ENCODE measurements around the gene ARFIP2.

DNA sequence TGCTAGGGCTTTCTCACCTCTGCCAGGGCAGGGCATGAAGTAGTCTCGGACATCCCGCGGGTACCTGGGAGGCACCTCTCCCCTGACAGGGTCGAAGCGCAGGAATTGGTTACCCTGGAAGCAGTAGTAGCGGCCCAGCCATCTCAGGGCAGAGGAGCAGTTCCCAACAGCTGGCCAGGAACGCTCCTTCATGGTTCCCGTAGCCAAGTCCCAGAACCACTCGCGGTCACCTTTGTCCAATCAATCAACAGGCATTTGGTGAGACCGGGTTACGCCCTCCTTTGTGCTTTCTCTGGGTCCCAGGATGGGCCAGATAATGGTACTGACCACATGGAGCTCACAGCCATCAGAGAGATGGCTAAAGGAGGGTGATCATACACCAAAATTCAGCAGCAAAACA, 43.7 kb downstream of the ARFIP2 start:
- TF ChIP-seq, protein P1, sequence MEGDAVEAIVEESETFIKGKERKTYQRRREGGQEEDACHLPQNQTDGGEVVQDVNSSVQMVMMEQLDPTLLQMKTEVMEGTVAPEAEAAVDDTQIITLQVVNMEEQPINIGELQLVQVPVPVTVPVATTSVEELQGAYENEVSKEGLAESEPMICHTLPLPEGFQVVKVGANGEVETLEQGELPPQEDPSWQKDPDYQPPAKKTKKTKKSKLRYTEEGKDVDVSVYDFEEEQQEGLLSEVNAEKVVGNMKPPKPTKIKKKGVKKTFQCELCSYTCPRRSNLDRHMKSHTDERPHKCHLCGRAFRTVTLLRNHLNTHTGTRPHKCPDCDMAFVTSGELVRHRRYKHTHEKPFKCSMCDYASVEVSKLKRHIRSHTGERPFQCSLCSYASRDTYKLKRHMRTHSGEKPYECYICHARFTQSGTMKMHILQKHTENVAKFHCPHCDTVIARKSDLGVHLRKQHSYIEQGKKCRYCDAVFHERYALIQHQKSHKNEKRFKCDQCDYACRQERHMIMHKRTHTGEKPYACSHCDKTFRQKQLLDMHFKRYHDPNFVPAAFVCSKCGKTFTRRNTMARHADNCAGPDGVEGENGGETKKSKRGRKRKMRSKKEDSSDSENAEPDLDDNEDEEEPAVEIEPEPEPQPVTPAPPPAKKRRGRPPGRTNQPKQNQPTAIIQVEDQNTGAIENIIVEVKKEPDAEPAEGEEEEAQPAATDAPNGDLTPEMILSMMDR (conservative IDR thresholded peaks at IDR 0.05 in 1 of 2, IDR thresholded peaks at IDR 0.05 in 1 of 2; ENCODE audit: extremely low read depth in 1 of 2, insufficient read depth in 1 of 2, low read depth in 1 of 2, low read length in 2 of 2): no peak
- no peak for TF ChIP-seq EZH2 (IDR thresholded peaks at IDR 0.05; ENCODE audit: borderline replicate concordance, low read length)
